ENCODE results near the gene ALDH1L1.

ALDH1L1 gene

GRCh38 chr3:126197343-126197742 is 17.0 kb upstream of the ALDH1L1 start:
- no peak for DNase-seq
- intact Hi-C loops (cut with DNase I) = no loop called here

- DNase-seq = no peak
- intact Hi-C loops (cut with DNase I) = no loop called here
These were observed 14.4 kb upstream of the ALDH1L1 start for GRCh38 chr3:126194713-126195305.

- intact Hi-C loops (cut with DNase I) = no loop called here
- DNase-seq = no peak
These were observed 10.9 kb upstream of the ALDH1L1 start for GRCh38 chr3:126191246-126191645.

DNA sequence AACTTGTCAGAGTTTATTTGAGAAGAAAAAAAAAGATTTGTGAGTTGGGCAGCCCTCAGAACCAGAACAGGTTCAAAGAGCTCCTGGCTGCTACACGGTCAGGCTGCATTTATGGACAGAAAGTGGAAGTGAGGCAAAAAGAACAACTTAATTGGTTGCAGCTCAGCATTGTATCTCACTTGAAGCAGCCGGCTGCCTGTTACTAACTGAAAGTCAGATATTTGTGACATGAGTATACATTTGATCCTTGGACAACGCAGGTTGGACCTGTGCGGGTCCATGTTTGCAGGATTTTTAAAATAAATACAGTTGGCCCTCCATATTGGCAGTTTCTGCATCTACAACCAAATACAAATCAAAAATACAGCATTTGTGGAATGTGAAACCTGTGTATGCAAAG is 7.5 kb upstream of the ALDH1L1 start:
- DNase-seq = no peak
- intact Hi-C loops (cut with DNase I) = no loop called here

GRCh38 chr3:126186749-126187148 is 6.4 kb upstream of the ALDH1L1 start:
- intact Hi-C loops (cut with DNase I) = no loop called here
- no peak for DNase-seq

DNA sequence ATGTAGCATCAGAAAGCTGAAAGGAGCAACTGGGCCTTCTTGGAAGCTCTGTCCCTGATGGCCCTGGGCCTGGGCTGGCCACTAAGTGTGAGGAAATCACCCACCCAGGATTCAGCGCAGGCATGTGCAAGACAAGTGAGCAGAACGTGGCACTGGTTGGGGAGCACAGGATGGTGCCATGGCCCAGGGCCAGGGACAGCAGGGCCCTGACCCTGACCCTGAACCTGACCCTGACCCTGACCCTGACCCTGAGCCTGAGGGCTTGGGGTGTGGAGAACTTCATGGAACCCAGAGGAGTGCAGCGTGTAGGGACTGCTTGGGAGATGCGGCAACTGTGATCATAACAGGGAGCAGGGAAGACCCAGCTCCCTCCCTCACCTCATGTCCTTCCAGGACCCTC is 5.9 kb upstream of the ALDH1L1 start:
- intact Hi-C loops (cut with DNase I) = no loop called here
- no peak for DNase-seq

DNA sequence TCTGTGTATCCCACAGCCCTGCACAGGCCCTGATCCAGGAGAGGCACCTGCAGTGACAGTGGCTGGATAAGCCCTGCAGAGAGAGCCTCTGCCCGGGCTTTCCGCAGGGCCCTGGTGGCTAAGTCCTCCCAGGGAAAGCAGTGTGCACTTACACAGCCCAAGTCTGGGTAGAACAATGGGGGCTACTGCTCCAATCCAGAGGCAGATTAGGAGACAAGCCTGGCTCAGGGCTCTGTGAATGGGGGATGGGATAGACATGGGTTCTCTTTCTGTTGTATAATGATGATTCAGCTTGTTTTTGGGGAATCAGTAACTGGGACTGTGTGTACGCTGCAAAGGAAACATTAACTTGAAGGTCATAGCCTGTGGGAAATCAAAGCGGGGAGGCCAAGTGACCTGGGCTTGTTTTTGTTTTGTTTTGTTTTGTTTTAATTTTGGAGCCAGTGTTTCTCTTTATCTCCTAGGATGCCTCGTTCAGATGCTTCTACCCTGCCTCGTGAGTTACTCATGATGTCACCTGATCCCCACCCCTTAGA is 4.1 kb upstream of the ALDH1L1 start:
- DNase-seq = no peak

GRCh38 chr3:126181398-126181725 is 976 bp upstream of the ALDH1L1 start:
- intact Hi-C loops (cut with DNase I) = no loop called here
- no peak for DNase-seq

More for the DNA sequence above, 4.1 kb upstream of the ALDH1L1 start:
- intact Hi-C loops (cut with DNase I) = no loop called here

DNA sequence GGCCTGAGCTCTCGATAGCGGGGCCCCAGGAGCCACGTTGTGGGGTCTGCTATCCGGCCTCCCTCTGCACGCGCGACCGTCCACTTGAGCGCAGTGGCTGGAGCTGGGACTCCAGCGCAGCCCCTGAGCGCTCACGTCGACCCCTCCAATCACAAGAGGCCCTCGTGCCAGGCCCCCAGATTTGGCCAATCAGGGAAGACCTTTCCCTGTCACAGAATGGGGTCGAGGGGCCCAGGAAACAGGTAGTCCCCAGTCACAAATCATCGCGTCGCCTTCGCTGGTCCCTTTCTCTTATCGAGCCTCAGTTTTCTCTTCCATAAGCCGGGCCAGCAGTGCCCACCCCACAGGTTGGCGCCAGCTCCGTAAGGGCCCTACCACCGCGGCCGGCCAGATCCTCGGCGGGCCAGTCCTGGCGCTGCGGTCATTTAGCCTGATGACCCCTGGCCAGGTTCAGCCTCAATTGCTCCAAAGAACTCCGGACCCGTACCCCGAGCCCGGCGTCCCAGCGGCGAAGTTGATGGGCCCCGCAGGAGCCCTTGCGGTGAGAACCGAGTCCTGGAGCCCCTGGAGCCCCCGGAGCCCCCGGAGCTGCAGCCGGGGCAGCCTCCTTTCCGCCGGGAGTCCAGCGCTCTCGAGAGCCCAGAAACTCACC is 435 bp downstream of the ALDH1L1 start:
- peak in 4 of 10 donors; percentile 38 to 86 (median 76) for DNase-seq
- intact Hi-C loops (cut with DNase I) = no loop called here

DNA sequence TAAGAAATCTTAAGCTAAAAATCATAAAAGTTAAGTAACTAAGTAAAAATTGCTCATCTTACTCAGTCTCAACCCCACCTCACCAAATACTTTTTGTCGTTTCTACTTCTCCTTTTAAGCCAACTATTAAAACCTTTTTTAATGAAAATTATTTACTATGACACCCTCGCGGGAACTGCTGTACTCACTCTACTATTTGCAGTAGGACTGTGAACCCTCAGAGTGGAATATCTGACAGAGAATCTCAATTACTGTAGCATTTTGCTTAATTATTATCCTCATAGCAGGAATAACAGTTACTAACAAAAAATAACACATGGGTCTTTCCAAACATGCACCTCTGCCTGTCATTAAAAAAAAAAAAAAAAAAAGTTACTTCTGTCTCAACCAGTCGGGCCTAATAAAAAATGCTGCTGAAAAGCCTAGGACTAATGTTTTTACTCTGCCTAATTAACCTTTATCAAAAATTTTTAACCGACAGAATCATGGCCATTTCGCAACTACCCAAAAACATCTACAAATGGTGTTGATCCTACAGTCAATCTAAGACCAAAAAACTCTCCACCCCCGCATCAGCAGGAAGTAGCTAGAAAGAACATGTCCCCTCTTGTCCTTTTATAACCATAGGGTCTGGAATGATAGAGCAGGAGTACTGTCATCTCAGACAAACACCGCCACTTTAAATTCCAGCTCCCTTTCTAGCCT is 10.2 kb downstream of the ALDH1L1 start:
- intact Hi-C loops (cut with DNase I) = no loop called here
- DNase-seq = no peak

DNA sequence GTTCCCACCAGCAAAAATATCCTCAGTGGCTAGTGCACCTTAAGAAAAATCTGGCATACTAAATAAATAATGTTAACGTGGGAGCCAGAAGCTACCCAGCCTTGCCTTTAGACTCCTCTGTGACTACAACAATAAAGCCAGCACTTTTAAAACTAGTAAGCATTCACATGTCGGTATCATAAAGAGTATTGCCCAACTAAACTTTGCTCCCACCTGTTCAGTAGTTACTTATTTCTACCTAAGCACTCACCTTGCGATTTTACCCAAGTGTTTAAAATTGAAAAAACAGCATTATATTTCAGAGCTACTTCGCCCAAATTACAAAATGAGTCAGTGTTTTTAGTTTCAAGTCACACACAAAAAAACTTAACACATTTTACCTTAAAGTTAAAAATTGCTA is 12.8 kb downstream of the ALDH1L1 start:
- intact Hi-C loops (cut with DNase I) = no loop called here
- DNase-seq = no peak

GRCh38 chr3:126166009-126166408 is 14.4 kb downstream of the ALDH1L1 start:
- intact Hi-C loops (cut with DNase I) = no loop called here
- no peak for DNase-seq

DNA sequence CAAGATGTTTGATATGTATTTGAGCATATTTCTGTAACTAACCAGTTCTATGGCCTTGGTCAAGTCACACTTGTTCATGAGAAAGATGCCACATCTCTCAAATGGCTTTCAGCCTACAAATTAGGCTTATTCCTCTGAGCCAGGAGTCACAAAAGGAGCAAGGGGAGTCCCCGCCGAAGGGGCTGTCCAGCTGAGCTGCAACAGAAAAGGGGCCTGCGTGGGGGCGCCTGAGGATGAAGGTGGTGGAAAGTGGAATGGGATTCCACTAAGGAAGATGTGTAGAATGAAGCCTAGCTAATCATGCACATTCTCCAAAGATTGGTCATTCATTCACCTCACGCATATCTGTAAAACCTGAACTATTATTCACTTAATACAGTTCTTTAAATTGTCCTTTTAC is 19.1 kb downstream of the ALDH1L1 start:
- no peak for DNase-seq
- intact Hi-C loops (cut with DNase I) = no loop called here

- DNase-seq = peak in 2 of 10 donors; percentile 6 to 69
- intact Hi-C loops (cut with DNase I) = no loop called here
These were observed 19.9 kb downstream of the ALDH1L1 start for GRCh38 chr3:126160243-126161210.

GRCh38 chr3:126159476-126159875 is 20.9 kb downstream of the ALDH1L1 start:
- intact Hi-C loops (cut with DNase I) = no loop called here
- peak in 1 of 10 donors; percentile 3 for DNase-seq

DNA sequence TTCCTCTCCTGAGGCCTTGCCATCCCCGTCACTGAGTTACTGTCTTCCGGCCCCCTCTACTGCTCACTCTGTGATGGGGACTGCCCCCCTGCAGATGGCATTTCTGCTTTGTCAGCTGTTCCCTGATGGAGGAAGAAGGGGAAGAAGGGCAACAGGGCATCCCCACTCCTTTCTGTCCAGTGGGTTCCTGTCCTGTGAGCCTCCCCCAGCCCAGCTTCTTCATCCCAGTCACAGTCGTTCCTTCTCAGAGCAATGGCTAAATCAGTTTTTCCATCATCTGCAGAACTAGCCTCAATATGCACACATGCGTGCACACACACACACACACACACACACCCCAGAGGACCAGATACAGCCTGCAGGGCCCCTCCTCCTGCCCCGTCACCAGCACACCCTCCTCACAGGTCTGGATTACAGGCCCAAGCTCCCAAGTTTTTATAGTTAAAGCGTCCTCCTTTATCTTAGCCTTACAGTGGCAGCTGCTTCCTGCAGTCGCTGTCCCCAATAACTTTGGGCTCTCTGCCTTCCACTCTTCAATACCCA is 21.4 kb downstream of the ALDH1L1 start:
- intact Hi-C loops (cut with DNase I) = no loop called here
- DNase-seq = no peak

DNA sequence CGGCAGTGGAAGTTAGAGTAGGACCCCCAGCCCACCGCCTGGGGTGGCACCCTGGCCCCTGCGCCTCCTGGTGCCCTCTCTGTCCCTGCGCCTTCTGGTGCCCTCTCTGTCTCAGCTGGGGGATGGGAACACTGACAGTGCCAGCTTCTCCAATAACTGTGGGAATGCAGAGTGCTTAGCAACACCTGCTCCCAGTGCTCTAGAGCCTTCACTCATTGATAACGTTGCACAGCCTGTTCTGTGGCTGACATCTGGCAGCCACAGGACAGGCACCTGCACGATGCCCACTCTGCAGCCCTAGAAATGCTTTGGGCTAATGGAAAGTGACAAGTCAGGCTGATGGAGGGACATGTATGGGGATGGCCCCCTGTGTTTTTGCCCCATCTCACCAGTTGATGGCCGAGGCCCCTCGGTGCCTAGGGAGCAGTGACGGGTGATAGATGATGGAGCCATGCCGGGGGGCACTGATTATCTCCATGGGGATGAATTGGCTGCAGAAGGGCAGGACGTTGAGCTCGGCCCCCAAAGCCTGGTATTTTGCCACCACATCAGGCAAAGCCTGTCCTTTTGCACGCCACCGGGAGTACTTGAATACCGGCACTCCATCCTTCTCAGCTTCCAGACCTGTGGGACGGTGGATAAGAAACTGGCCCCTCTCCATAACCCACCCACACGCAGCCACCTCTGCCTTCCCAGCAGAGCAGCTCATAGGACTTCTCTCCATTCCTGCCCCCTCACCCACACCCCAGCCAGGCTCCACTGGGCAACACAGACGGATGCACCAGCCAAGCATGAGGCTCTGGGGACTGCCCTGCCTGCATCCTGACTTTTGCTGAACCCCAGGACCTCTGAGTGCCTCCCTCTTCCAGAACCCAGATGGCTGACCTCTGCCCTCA is 22.1 kb downstream of the ALDH1L1 start:
- peak in 3 of 10 donors; percentile 6 to 70 (median 62) for DNase-seq
- intact Hi-C loops (cut with DNase I) = no loop called here

GRCh38 chr3:126157083-126157768 is 23.2 kb downstream of the ALDH1L1 start:
- intact Hi-C loops (cut with DNase I) = no loop called here
- DNase-seq = peak in 2 of 10 donors; percentile 1 to 76

GRCh38 chr3:126156468-126156867 is 23.9 kb downstream of the ALDH1L1 start:
- DNase-seq = peak in 2 of 10 donors; percentile 50 to 66

More at GRCh38 chr3:126156468-126156867, 23.9 kb downstream of the ALDH1L1 start:
- intact Hi-C loops (cut with DNase I) = no loop called here
